ENCODE results near the gene STAMBP. TPM values are rescaled to one million over a fixed set of nuclear protein-coding genes. Genes with fewer than 3 reads are reported as not detected.

The STAMBP gene
- total and polyA plus RNA-seq, 2 of the 13 experiments (the other 11 are each of a cell fraction or from before 2014, with no cell fraction given) = 49.6 to 53.2 TPM

GRCh38 chr2:73827018-73827417 lies 1.7 kb upstream of the STAMBP start (continued):
- peak; percentile 46 for TF ChIP-seq STAG1 (CRISPR knock-in tag; IDR thresholded peaks at IDR 0.05)
- no peak for TF ChIP-seq SP1 (IDR thresholded peaks at IDR 0.05)
- TF ChIP-seq SP1 (CRISPR knock-in tag; IDR thresholded peaks at IDR 0.05) = no peak

- no peak overlapping the region for H3K27ac ChIP-seq (ENCODE audit: extremely low read length, insufficient read depth, low read length)
- 85% methylated on average over 9 of the region's 9 CpGs for WGBS (ENCODE audit: low lambda C conversion rate)
- no peaks in the 10 kb centered on the region for H4K20me1 ChIP-seq (ENCODE audit: insufficient read depth, low read length)
- H3K4me1 ChIP-seq (ENCODE audit: insufficient read depth, low read length) = peaks cover 37% of the 10 kb centered on the region
- H3K36me3 ChIP-seq (replicated peaks in 1 of 2; ENCODE audit: control insufficient read depth in 1 of 2, insufficient read depth in 2 of 2, low read length in 2 of 2) = peaks cover 1 to 15% of the 10 kb centered on the region in 2 experiments
- peaks cover 21% of the 10 kb centered on the region for H3K79me2 ChIP-seq (ENCODE audit: insufficient read depth, low read length)
- no peaks in the 10 kb centered on the region for H3K9me3 ChIP-seq (ENCODE audit: low read length)
- no TSS peak for BruUV-seq (replicated peaks)
- in situ Hi-C loops (cut with HindIII; ENCODE audit: extremely low pct_ligation_motif_present, low pct_unique_long_range_greater_than_20kb) = loop anchor here (25.0 kb wide), 1 partner anchor 309 kb away; the partner anchor contains the start of gene BOLA3
- H3K27me3 ChIP-seq (ENCODE audit: control insufficient read depth in 1 of 2, insufficient read depth in 2 of 2, low read length in 2 of 2) = no peaks in the 10 kb centered on the region; a peak in 1 of 5 replicates
- H3K4me3 ChIP-seq (replicated peaks in 1 of 3; ENCODE audit: insufficient read depth in 1 of 3, low read depth in 2 of 3, low read length in 3 of 3) = peak overlapping the region; percentile 66 to 95 (median 85)
- ATAC-seq = no peak
- intact Hi-C loops (cut with micrococcal nuclease; ENCODE audit: unreplicated experiment) = loop anchor here (2.0 kb wide), 1 partner anchor 99 kb away; the partner anchor contains the start of gene DGUOK
- no peak overlapping the region for H3K9ac ChIP-seq (ENCODE audit: insufficient read depth, low read depth, low read length)
- TF ChIP-seq MAFK (conservative IDR thresholded peaks at IDR 0.05 in 1 of 2, IDR thresholded peaks at IDR 0.05 in 1 of 2; ENCODE audit: low read length in 2 of 2) (peak; percentile 64 to 66), ZNF589 (CRISPR knock-in tag; conservative IDR thresholded peaks at IDR 0.05) (no peak), ZNF143 (CRISPR knock-in tag; IDR thresholded peaks at IDR 0.05) (no peak), SNAI1 (CRISPR knock-in tag; IDR thresholded peaks at IDR 0.05; ENCODE audit: borderline replicate concordance) (0 out of 2 replicates have a peak, but pooled peaks have one; percentile 3), REST (IDR thresholded peaks at IDR 0.05; ENCODE audit: borderline replicate concordance in 1 of 2, low read depth in 1 of 2, low read length in 2 of 2) (no peak), KAT7 (CRISPR knock-in tag; IDR thresholded peaks at IDR 0.05; ENCODE audit: borderline replicate concordance) (no peak), SMAD9 (CRISPR knock-in tag; IDR thresholded peaks at IDR 0.05) (no peak), MAFF (IDR thresholded peaks at IDR 0.05; ENCODE audit: low read depth, low read length) (peak; percentile 64; the same call in 1 of the 2 replicates), RBM39 (IDR thresholded peaks at IDR 0.05; ENCODE audit: low read depth, low read length, poor library complexity, severe bottlenecking) (no peak)
- H2AFZ ChIP-seq (ENCODE audit: low read length) = peak overlapping the region; percentile 100
- H3K4me2 ChIP-seq (ENCODE audit: low read depth, low read length) = peak overlapping the region; percentile 73
- no peak for FAIRE-seq
- no peak for DNase-seq (ENCODE audit: low spot score)
- ChIA-PET CTCF (ENCODE audit: low intra/inter-chr PET ratio, low total read pairs) (interaction anchor here (1.5 kb wide), 1 partner anchor 320 kb away, joined by 5 read pairs; the partner anchor contains the start of gene BOLA3), POLR2A (interaction anchor here (0.5 to 1.6 kb wide), 26 partner anchors 11 to 564 kb away, joined by 3 to 59 read pairs (median 5); partner anchors contain the start of genes ACTG2, BOLA3, C2orf78 and DGUOK)
These were observed 937 bp upstream of the STAMBP start for GRCh38 chr2:73827660-73828388.
